ENCODE results near the gene DHX32.

DNA sequence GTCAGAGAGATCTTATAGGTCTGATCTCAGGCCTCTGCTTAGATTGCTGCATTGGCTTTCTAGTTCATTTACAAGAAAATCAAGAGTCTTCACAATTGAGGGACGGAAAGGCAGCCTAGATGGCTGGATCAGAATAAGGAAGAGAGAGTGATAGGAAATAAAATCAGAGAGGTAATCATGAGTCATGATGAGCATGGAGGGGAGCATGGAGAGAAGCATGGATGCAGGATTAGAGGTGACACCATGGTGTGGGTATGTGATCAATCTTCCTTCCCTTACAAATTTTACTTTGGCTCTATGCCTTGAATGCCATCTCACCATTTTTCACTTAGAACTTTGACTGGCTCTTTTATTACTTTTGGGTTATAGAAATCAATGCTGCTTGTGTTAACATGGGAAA is 56.4 kb downstream of the DHX32 start:
- no peak for TF ChIP-seq POLR2A (IDR thresholded peaks at IDR 0.05)
- no peak for TF ChIP-seq POLR2AphosphoS5 (IDR thresholded peaks at IDR 0.05; ENCODE audit: insufficient read depth in 1 of 2, low read depth in 1 of 2)

All from vagina (tissue), 2 donors.